Activated CD4-positive, alpha-beta T cell treated with anti-CD3 and anti-CD28 coated beads, Interleukin-2, amount 50 U/mL, for 16 hours (primary cell): ENCODE measurements around the gene ONECUT3.
"Not testable (repeated sequence)": the region's sequence is repeated elsewhere in the genome, so short reads cannot be mapped to it uniquely, and the experiment has no call there.

Experiments used
- DNase-seq: peaks from one replicate; pipeline ENCODE4 v3.0.0-alpha.2; 2020

ONECUT3 gene

DNA sequence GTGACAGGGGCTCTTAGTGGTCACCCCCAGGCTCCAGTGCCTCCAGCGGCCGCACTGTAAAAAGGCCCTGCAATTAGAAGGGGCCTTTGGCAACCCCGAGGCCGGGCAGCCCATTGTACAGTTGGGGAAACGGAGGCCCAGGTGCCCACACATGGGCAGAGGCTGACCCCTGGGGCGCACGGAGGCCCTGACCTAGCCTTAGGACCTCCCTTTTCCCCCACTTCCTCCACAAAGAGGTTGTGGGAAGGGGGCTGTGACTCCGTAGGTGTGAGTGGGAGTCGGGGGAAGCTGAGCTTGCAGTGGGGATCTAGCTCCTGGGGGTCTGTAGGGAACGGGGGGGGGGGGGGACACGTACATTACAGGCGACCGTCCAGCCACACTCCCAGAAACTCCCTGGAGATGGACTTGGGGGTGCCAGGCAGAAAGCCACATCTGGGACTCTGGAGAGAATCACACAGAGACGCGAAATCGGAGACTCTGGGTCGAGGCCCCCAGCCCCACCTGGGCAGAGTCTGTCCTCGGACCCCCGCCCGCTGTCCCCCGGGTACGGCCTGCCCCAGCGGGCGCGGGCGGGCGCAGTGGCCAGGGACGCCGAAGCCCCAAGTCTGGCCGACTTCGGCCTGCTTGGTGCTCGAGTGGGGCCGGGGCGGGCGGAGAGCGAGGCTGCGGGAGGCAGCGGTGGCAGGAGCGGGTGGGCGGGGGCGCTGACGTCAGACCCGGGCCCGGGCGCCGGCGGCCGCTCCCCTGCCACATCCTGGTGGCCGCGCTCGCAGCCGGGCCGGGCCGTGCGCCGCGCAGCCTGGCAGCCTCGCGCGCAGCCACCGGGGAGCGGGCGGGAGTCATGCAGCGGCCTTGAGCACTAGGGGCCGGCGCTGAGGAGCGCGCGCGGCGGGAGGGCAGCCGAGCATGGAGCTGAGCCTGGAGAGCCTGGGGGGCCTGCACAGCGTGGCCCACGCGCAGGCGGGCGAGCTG, at the start of gene ONECUT3:
Gene ONECUT3 (plus strand): TSS at position 750 of the 972 bp plus-strand sequence. CDS start 157 bp downstream, at position 907.
- no peak for DNase-seq

DNA sequence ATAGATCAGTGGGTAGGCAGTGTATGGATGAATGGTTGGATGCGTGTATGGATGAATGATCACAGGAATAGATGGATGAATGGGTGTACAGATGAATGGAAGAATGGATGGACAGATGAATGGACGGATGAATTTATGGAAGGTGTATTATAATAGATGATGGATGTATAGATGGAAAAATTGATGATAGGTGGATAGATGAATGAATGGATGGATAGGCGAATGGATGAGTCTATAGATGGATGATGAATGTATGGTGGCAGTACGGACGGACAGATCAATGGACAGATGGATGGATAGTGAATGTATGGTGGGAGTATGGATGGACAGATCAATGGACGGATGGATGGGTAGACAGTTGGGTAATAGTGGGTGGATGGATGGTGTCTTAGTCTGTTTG, 49.0 kb upstream of the ONECUT3 start:
- no peak for DNase-seq

DNA sequence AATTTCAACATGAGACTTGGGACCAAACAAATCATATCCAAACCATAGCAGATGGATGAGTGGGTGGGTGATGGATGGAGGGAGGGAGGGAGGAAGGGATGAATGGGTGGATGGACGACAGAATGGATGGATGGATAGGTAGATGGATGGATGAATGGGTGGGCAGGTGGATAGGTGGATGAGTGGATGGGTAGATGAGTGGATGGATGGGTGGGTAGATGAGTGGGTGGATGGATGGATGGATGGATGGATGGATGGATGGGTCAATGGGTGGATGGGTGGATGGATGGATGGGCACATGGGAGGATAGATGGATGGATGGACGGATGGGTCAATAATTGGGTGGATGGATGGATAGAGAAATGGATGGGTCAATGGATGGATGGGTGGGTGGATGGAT, 47.9 kb upstream of the ONECUT3 start:
- no peak for DNase-seq

DNA sequence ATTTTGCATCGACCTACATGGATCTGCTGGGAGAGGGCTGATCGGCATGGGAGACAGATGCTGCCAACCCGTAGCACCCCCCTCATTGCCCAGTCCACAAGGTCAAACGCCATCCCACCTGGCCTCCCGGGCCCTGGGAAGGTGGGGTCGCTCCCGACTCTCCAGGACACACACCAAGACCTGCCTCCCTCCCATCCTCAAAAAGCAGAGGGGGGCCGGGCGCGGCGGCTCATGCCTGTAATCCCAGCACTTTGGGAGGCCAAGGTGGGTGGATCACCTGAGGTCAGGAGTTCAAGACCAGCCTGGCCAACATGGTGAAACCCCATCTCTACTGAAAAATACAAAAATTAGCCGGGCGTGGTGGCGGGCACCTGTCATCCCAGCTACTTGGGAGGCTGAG, 46.7 kb upstream of the ONECUT3 start:
- DNase-seq = not testable (repeated sequence)

DNA sequence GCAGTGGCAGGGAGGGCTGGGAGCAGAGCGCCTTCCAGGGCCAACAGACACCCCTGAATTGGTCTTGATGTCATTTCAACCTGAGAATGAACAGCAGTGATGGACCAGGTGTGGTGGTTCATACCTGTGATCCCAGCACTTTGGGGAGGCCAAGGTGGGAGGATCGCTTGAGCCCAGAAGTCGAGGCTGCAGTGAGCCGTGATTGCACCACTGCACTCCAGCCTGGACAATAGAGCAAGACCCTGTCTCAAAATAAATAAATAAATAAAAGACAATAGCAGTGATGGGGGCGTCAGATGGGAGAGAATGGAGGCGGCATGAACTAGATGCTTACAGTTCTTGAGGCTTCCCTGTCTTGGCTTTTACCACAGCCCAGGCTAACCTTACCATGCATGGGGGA, 46.1 kb upstream of the ONECUT3 start:
- DNase-seq = no peak

DNA sequence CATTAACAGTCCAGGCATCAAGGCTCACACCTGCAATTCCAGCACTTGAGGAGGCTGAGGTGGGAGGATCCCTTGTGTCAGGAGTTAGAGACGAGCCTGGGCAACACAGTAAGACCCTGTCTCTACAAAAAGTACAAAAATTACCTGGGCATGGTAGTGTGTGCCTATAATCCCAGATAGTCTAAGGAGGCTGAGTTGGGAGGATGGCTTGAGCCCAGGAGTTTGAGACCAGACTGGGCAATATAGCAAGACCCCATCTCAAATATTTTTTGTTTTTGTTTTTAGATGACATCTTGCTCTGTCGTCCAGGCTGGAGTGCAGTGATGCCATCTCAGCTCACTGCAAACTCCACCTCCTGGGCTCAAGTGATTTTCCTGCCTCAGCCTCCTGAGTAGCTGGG, 40.1 kb upstream of the ONECUT3 start:
- no peak for DNase-seq

DNA sequence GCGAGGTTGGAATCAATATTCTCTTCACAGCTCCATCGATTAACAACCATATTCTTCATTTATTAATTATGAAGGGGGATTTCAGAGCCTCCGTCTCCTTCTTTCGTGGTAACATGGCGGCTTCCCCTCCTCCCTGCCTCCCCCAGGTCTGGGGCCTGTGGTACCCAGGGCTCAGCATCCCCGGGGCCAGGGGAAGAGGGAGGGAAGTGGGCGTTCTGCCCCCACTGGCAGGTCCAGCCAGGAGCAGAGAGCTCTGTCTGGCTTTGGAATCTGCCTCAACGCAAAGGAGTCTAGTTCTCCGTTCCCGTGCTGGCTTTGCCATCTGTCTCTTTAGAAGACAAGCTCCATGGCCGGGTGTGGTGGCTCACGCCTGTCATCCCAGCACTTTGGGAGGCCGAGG, 37.8 kb upstream of the ONECUT3 start:
- no peak for DNase-seq

DNA sequence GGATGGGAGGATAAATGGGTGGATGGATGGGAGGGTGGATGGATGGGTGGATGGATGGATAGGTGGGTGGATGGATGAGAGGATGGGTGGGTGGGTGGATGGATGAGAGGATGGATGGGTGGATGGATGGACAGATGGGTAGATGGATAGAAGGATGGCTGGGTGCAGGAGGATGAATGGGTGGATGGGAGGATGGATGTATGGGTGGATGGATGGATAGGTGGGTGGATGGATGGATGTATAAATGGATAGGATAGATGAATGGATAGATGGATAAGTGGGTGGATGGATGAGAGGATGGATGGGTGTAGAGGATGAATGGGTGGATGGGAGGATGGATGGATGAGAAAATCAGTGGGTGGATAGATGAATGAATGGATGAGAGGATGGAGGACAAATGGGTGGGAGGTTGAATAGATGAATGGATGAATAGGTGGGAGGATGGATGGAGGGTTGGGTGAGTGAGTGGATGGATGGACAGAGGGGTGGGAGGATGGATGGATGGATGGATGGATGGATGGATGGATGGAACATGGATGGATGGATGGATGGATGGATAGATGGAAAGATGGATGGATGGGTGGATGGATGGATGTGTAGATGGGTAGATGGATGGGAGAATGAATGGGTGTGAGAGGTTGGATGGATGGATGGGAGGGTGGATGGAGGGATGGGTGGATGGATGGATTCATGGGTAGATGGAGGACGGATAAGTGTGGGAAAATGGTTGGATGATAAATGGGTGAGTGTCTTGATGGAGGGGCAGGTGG, 35.9 kb upstream of the ONECUT3 start:
- DNase-seq = no peak

DNA sequence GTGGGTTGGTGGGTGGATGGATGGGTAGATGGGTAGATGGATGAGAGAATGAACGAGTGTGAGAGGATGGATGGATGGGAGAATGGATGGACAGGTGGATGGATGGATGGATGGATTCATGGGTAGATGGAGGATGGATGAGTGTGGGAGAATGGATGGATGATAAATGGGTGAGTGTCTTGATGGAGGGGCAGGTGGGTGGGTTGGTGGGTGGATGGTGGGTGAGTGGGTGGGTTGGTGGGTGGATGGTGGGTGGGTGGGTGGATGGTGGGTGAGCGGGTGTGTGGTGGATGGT, 35.4 kb upstream of the ONECUT3 start:
- DNase-seq = no peak

GRCh38 chr19:1718420-1719291, 34.6 kb upstream of the ONECUT3 start:
- DNase-seq = no peak

DNA sequence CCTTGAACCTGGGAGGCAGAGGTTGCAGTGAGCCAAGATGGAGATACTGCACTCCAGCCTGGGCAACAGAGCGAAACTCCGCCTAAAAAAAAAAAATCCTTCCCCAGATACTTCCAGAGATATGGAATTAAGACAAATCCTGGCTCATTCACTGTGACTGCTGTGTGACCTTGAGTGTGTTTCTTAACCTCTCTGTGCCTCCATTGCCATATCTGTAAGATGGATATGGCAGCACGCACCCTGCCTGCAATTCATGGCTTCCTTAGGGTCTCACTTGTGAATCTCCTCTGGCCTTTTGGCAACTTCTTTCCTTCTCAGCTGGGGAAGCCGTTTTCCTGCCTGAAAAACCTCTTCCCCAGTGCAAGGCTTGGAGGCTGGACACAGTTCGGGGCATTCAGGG, 33.8 kb upstream of the ONECUT3 start:
- no peak for DNase-seq

DNA sequence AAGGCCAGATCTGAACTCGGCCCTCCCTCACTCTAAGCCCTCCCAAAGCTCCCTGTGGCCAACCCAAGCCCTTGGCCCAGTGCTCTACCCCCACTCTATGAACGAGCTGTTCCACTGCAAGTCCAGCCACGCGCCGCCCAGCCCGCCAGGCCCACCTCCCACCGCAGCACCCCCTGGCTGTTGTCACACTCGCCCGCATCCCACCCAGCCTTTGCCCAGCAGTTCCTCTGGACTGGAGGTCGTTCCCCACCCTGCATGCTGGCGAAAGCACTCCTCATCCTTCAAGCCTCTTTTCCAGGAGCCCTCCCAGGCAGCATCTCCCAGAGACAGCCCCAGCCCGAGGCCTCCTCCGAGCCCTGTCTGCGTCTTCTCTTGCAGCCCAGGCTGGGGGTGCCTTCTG, 33.1 kb upstream of the ONECUT3 start:
- DNase-seq = no peak

- DNase-seq = peak; percentile 58
Measured at GRCh38 chr19:1725100-1726064, 27.9 kb upstream of the ONECUT3 start.

DNA sequence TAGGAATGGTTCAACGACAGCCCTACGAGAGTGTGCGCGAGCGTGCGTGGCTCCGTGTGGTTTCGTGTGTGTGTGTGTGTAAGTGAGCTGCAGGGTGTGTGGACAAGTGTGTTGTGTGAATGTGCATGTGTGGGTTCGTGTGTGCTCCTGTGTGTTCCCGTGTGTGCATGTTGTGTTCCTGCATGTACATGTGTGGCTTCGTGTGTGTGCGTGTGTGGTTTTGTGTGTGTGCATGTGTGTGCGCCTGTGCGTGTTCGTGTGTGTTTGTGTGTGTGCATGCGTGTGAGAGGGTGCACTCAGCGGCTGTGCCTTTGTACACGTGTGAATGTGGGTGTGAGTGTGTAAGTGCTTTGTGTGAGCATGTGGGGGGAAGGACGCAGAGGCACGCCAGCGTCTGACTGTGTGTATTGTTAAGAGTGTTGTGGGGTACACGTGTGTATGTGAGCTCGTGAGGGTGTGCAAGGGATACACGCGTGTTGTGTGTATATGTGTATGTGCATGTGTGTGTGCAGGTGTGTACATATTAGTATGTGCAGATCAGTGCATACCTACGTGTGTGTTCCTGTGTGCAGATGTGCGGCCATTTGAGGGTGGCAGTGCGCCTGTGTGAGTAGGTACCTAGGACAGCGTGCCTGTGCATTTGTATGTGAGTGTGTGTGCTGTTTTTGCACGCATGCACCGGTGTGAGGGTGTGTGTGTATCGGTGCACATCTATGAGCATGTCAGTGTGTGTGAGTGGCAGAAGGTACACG, 24.3 kb upstream of the ONECUT3 start:
- no peak for DNase-seq

DNA sequence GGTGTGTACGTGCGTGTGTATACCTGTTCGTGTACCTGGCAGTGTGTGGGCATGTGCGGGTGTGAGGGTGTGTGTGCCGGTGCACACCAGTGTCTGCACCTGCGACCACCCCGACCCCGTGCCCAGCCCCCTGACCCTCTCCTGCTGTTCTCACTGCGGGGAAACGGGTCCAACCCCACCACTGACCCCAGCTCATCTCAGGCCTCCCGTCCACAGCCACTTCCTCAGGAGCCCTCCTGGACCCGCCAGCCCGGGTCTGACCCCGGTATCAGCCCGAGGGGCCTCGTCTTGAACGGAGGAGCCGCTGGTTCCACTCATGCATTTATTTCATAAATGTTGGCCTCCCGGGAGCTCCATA, 23.8 kb upstream of the ONECUT3 start:
- DNase-seq = no peak

- no peak for DNase-seq
Measured at GRCh38 chr19:1730157-1730556, 23.1 kb upstream of the ONECUT3 start.

DNA sequence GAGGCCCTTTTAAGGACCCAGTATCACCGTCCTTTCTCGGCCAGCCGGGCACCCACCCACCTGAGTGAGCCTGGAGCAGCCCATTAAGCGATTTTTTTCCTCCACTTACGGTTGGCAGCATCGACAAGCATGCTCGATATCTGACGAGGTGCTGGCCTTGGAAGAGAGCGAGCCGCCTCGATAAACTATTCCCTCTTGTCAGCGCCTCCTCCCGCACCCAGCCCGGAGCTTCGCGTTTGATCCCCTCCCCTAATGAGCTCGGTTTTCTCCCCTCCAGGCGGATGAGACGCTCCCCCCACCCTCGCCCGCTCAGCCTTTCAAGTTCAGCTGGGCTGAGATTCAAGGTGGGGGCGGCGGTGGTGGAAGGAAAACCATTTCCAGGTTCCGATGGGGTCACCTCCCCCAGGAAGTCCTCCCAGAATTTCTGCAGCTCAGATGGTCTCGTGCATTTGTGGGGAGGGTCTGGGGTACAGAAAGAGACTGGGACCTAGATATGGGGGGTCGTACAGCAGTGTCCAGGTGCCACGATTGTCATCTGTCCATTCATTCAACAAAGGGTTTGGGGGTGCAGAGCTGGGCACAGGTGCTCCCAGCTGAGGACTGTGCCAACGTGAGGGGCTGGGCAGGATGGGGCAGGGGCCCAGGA, 18.9 kb upstream of the ONECUT3 start:
- DNase-seq = no peak

DNA sequence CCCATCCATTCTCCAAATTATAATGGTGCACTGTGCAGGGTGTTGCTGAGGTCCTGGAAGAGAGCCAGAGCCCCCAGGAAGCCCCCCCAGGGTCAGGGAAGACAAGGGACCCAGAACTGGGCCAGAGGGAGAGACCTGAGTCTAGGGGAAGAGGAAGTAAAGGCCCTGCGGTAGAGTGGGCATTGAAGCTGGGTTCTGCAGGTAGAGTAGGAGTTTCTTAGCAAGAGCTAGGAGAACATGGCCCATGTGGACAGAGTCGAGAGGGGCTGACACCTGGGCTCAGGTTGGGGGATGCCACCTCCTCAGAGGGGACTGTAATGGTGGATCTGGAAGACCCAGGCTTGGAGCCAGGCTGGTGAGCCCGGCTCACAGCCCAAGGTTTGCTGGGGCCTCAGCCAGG, 17.0 kb upstream of the ONECUT3 start:
- no peak for DNase-seq

- DNase-seq = no peak
Measured at GRCh38 chr19:1736927-1737326, 16.4 kb upstream of the ONECUT3 start.

DNA sequence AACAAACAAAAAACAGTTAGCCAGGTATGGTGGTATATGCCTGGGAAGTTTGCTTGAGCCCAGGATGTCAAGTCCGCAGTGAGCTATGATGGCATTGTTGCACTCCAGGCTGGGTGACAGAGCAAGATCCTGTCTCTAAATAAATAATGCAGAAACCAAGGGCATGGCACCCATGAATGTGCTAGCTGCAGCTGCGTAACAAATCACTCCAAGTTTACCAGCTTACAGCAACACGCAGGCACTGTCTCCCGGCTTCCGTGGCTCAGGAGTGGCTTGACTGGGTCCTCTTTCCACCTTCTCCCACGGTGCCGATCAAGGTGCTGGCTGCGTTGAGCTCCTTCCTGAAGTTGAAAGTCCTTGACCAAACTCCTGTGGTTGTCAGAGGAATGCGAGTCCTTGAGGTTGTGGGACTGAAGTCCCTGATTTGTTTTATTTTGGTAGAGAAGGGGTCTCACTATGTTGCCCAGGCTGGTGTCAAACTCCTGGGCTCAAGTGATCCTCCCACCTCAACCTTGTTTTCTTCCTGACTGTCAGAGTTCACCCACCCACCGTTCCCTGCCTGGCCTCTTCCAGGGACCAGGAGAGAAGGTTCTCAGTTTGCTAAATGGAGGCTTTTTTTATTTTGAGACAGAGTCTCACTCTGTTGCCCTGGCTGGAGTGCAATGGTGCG, 13.2 kb upstream of the ONECUT3 start:
- DNase-seq = no peak
